Ovary (tissue), 9 donors: ENCODE data around the gene MMD2. TPM values are rescaled to one million over a fixed set of nuclear protein-coding genes. Genes with fewer than 3 reads are reported as not detected.

Experiments used
- DNase-seq, 5 donors: peaks; one replicate each; pipeline ENCODE4 v3.0.0-alpha.2; 2019 to 2020
- H3K27ac ChIP-seq, 2 donors: fragments of 200-600 bp; one replicate each; pipeline versions ENCODE4 v1.5.1 to v1.8.0; 2019 to 2022
- H3K27me3 ChIP-seq: fragments of 200-600 bp; one replicate; pipeline ENCODE4 v1.8.0; 2022
- H3K36me3 ChIP-seq: fragments of 200-600 bp; sonication (generic); one replicate; pipeline ENCODE4 v1.5.1; 2019
- H3K4me1 ChIP-seq: one replicate; pipeline ENCODE4 v1.8.1; 2013; ENCODE audit warnings: mild to moderate bottlenecking, moderate library complexity; ENCODE audit not compliant: insufficient read depth
- H3K4me3 ChIP-seq: fragments of 200-600 bp; sonication (generic); one replicate; pipeline ENCODE4 v1.5.1; 2017
- H3K9me3 ChIP-seq, 2 donors: fragments of 200-600 bp in 1 of 2; sonication (generic) in 1 of 2; one replicate each; pipeline versions ENCODE4 v1.5.1 to v1.8.1; 2013 to 2019; ENCODE audit warnings: mild to moderate bottlenecking in 1 of 2, moderate library complexity in 1 of 2
- EP300 ChIP-seq: sonication (generic); formaldehyde crosslinking; IDR thresholded peaks from one replicate; pipeline ENCODE4 v1.6.1; 2017; ENCODE audit warnings: antibody characterized with exemption
- POLR2A ChIP-seq: fragments of 450-650 bp; IDR thresholded peaks from one replicate; pipeline ENCODE4 v1.6.1; 2017; ENCODE audit warnings: antibody characterized with exemption, mild to moderate bottlenecking, moderate library complexity
- WGBS, 3 donors: extraction: QIAGEN DNeasy Blood & Tissue Kit in 1 of 3; methylation state at CpG; one replicate each; pipeline versions ENCODE4 v1.1.5 to v1.1.7; 2013 to 2017; 5-methylcytosine and 5-hydroxymethylcytosine counted together
- intact Hi-C, 4 donors: fragments of 100-400 bp; cut with DNase I; formaldehyde crosslinking; loops; one replicate each; pipeline versions ENCODE4 v1.11.0 to v1.15.1; 2022 to 2023
- polyA plus RNA-seq, 2 donors: library from polyadenylated mRNA; stranded (reverse); fragments of 200-250 nt in 1 of 2; fragments of 350-450 nt in 1 of 2; fragmentation: Illumina TruSeq in 1 of 2; extraction: RNeasy Lipid Tissue Mini Kit (QIAGEN cat#74804) in 1 of 2; gene quantifications; one replicate each; pipeline ENCODE4 v1.2.3, GENCODE V29; 2013 to 2014
- total RNA-seq, 7 donors: library from RNA; depleted of rRNA in 2 of 7; stranded (reverse); fragments of >200 nt in 2 of 7; fragmentation: NEBNext Ultra II Directional in 3 of 7; extraction: Animal tissue kit (Norgen Biotek cat#: 25700) in 3 of 7; gene quantifications; one replicate each; pipeline versions ENCODE4 v1.1.0 to v1.2.4, GENCODE V29; 2016 to 2023
- TF ChIP-seq, protein P1 (sequence below), 3 donors: fragments of 450-650 bp in 2 of 3; fragments of 200-600 bp in 1 of 3; IDR thresholded peaks; one replicate each; pipeline versions ENCODE4 v1.5.1 to v1.8.0; 2016 to 2022; ENCODE audit warnings: antibody characterized with exemption in 3 of 3, mild to moderate bottlenecking in 1 of 3
- donor health status: DM: no; HTN: no; CAD: no; lungs with moderate emphysema.
- donor health status: DM: no; HTN: no; CAD: no.
- donor health status: Bipolar disorder and iron deficiency.
- donor health status: DM: yes; HTN: yes; CAD: no.
- donor health status: DM: no; HTN: no; CAD: no.
- donor health status: DM: yes; HTN: yes; CAD: no.

The MMD2 gene
- total and polyA plus RNA-seq, 9 donors, result not detected

- no peaks in the 10 kb centered on the region for H3K36me3 ChIP-seq
- 43 to 63% (median 59%) methylated on average over 2 to 3 of the region's 4 CpGs for WGBS, 3 donors
- H3K27me3 ChIP-seq, result no peaks in the 10 kb centered on the region
- TF ChIP-seq, protein P1, sequence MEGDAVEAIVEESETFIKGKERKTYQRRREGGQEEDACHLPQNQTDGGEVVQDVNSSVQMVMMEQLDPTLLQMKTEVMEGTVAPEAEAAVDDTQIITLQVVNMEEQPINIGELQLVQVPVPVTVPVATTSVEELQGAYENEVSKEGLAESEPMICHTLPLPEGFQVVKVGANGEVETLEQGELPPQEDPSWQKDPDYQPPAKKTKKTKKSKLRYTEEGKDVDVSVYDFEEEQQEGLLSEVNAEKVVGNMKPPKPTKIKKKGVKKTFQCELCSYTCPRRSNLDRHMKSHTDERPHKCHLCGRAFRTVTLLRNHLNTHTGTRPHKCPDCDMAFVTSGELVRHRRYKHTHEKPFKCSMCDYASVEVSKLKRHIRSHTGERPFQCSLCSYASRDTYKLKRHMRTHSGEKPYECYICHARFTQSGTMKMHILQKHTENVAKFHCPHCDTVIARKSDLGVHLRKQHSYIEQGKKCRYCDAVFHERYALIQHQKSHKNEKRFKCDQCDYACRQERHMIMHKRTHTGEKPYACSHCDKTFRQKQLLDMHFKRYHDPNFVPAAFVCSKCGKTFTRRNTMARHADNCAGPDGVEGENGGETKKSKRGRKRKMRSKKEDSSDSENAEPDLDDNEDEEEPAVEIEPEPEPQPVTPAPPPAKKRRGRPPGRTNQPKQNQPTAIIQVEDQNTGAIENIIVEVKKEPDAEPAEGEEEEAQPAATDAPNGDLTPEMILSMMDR (IDR thresholded peaks at IDR 0.05), result no peak
- TF ChIP-seq POLR2A, result no peak
- no peak for TF ChIP-seq EP300
- intact Hi-C loops, result loop anchor here in 1 of 4 donors (10.0 kb wide), 1 partner anchor 155 kb away; no protein-coding TSS in a partner anchor
- DNase-seq, result no peak
- H3K27ac ChIP-seq, result no peak overlapping the region
- H3K4me1 ChIP-seq, result no peaks in the 10 kb centered on the region
- H3K9me3 ChIP-seq, result no peaks in the 10 kb centered on the region
- no peak overlapping the region for H3K4me3 ChIP-seq
These were observed 906 bp upstream of the MMD2 start for GRCh38 chr7:4959893-4960292.

DNA sequence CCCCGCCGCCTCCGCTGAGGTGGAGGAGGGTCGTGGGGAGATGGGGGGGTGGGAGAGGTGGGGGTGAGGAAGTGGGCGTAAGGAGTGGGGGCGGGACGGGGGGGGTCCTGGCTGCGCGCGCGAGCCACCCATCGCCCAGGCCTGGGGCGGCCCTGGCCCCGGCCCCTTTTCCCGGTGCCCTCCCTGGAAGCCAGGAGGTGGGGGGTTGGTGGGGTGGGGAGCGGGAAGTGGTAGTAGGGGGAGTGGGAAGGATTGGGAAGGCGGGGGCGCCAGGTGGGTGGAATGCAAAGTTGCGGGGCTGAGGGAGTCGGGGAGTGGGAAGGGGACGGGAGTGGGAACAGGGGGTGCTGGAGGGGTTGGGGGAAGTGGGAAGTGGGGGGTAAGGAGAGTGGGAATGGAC is 319 bp upstream of the MMD2 start:
- intact Hi-C loops, result no loop called here
- no peak for TF ChIP-seq EP300
- TF ChIP-seq POLR2A, result no peak
- TF ChIP-seq, protein P1 (IDR thresholded peaks at IDR 0.05), result no peak
- Histone ChIP-seq H3K4me1 (no peaks in the 10 kb centered on the region), H3K4me3 (peak overlapping the region; percentile 16), H3K9me3 (no peaks in the 10 kb centered on the region), H3K36me3 (no peaks in the 10 kb centered on the region), H3K27me3 (no peaks in the 10 kb centered on the region), H3K27ac (no peak overlapping the region)
- WGBS, 3 donors, result 0 to 1% methylated on average over 11 to 21 of the region's 21 CpGs; no CpG with 5 or more reads in 1 of the 3 donors
- DNase-seq, result no peak

DNA sequence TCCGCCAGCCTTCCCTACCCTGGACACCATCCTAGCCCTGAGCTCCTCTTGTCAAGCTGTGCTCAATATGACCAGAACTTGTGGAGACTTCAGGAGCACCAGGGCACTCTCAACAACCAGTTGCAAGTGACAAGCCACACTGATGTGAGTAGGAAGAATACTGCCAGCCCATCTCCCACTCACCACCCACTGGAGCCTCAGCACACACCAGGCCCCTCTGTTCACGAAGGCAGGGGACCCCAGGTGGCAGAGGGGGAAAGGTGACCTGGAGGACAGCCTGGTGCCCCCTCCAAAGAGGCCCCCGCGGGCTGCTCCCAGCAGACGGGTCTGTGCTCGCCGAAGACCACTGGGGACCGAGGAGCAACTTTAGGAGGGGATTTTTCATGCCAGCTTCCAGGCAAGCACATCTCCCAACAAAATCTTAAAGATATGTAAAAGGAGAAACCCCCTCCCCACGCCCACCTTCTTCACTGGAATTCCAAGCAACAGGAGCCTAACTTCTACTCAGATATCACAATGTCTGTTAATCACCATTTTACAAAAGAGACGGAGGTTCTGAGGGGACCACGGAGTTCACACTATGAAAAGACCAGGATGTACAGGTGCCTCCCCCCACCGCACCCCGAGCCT is 1.0 kb downstream of the MMD2 start:
- intact Hi-C loops, result no loop called here
- H3K27ac ChIP-seq, result no peak overlapping the region
- TF ChIP-seq POLR2A, result no peak
- TF ChIP-seq, protein P1 (IDR thresholded peaks at IDR 0.05), result no peak
- TF ChIP-seq EP300, result no peak
- H3K9me3 ChIP-seq, result no peaks in the 10 kb centered on the region
- 19 to 26% (median 21%) methylated on average over 13 of the region's 13 CpGs for WGBS, 3 donors
- no peaks in the 10 kb centered on the region for H3K36me3 ChIP-seq
- no peak for DNase-seq
- no peak overlapping the region for H3K4me3 ChIP-seq
- no peaks in the 10 kb centered on the region for H3K27me3 ChIP-seq
- H3K4me1 ChIP-seq, result no peaks in the 10 kb centered on the region

DNA sequence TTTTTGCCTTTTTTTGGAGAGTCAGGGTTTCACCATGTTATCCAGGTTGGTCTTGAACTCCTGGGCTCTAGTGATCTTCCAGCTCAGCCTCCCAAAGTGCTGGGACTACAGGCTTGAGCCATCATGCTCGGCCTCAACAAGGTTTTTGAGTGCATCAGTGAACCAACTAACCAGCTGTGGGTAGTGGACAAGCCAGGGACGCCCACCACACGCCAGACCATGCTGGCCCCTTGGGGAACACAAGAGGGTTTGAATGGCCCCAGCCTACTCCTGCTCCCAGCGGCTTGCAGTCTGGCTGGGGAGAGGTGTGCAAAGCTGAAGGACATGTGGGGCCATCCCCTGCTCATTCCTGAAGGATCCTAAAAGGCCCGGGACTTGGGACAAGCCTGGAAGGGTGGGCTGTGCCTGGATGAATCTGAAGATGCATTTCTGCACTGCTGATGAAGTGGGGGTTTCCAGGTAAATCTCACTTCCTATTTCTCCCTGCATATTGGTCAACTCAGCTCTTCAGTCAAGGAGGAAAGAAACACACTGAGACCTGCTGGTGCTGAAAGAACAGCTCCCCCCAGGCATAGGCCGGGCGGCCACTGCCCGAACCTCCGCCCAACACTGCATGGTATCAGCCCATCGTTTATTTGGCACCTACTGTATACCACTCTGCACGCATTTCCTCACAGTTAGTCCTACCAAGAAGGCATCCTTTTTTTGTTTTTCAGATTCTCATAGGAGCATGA is 6.9 kb downstream of the MMD2 start:
- intact Hi-C loops, result no loop called here
- TF ChIP-seq POLR2A (no peak), EP300 (no peak)
- TF ChIP-seq, protein P1 (IDR thresholded peaks at IDR 0.05), result no peak
- H3K9me3 ChIP-seq, result no peaks in the 10 kb centered on the region
- no peak overlapping the region for H3K4me3 ChIP-seq
- no peaks in the 10 kb centered on the region for H3K27me3 ChIP-seq
- DNase-seq, result no peak
- H3K4me1 ChIP-seq, result no peaks in the 10 kb centered on the region
- no peak overlapping the region for H3K27ac ChIP-seq
- 33 to 41% (median 36%) methylated on average over 11 of the region's 11 CpGs for WGBS, 3 donors
- H3K36me3 ChIP-seq, result no peaks in the 10 kb centered on the region
